Activated CD8-positive, alpha-beta T cell treated with anti-CD3 and anti-CD28 coated beads, Interleukin-2, amount 10 ng/mL, durations not matched to agents 7 days and 5 days (primary cell): Measurements from ENCODE around the gene DDX3X. TPM values are rescaled to one million over a fixed set of nuclear protein-coding genes. Genes with fewer than 3 reads are reported as not detected.
A peak's percentile ranks its signal among the peaks of the same experiment; 100 is the strongest.
"Not testable (repeated sequence)": the region's sequence is repeated elsewhere in the genome, so short reads cannot be mapped to it uniquely, and the experiment has no call there.

Experiments used
- ATAC-seq: fragments of 150-1000 bp; cut with Tn5 transposase; one replicate; pipeline ENCODE4 v1.10.0; 2021; ENCODE audit warnings: moderate library complexity
- CTCF ChIA-PET: fragments of 350-600 bp; sonication (Branson Sonifier 250); formaldehyde crosslinking; loops from one replicate; lab custom pipeline; 2021; ENCODE audit warnings: antibody characterized with exemption; lab: Charles Lee
- POLR2A ChIA-PET: fragments of 350-600 bp; sonication (Branson Sonifier 250); formaldehyde crosslinking; loops from one replicate; lab custom pipeline; 2021; ENCODE audit warnings: antibody characterized with exemption; lab: Charles Lee
- DNase-seq: peaks from one replicate; pipeline ENCODE4 v3.0.0-alpha.2; 2020
- H3K27ac Mint-ChIP-seq: one replicate; pipeline ENCODE4 v1.8.0; 2021; ENCODE audit warnings: mild to moderate bottlenecking, mixed read lengths
- H3K27me3 Mint-ChIP-seq: one replicate; pipeline ENCODE4 v1.8.0; 2021; ENCODE audit warnings: low read depth, mixed read lengths
- H3K36me3 Mint-ChIP-seq: one replicate; pipeline ENCODE4 v1.8.0; 2021; ENCODE audit warnings: low read depth, mixed read lengths
- H3K4me1 Mint-ChIP-seq: one replicate; pipeline ENCODE4 v1.8.0; 2021; ENCODE audit warnings: low read depth, mixed read lengths
- H3K4me3 Mint-ChIP-seq: one replicate; pipeline ENCODE4 v1.8.0; 2021; ENCODE audit warnings: mild to moderate bottlenecking, mixed read lengths
- H3K9me3 Mint-ChIP-seq: one replicate; pipeline ENCODE4 v1.8.0; 2022; ENCODE audit warnings: mixed read lengths; ENCODE audit not compliant: insufficient read depth
- total RNA-seq, 2 experiments: library from RNA; stranded (reverse); gene quantifications; one replicate each; pipeline ENCODE4 v1.2.3, GENCODE V29; 2021

Gene DDX3X
- total RNA-seq, 2 experiments from 2014 or later, result 191 to 213 TPM

DNA sequence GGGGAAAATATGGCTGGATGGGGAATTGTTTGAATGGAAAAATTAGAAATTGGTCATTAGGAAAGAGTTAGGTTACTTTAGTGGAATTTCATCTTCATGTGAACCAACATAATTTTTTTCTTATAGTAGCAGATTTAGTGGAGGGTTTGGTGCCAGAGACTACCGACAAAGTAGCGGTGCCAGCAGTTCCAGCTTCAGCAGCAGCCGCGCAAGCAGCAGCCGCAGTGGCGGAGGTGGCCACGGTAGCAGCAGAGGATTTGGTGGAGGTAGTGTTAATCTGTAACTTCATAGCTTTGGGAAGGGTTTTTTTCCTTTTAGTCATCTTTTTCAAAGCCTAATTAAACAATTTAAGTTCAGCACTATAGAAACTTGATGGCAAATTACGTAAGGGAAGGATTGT lies 13.2 kb downstream of the DDX3X start:
- H3K27ac Mint-ChIP-seq, result no peak overlapping the region
- H3K4me3 Mint-ChIP-seq, result no peak overlapping the region
- ChIA-PET POLR2A (interaction anchor here (1.0 kb wide), 1 partner anchor 11 kb away, joined by 5 read pairs; no protein-coding TSS in a partner anchor), CTCF (interaction anchor here (1.0 to 1.3 kb wide), 2 partner anchors 9 to 110 kb away, joined by 3 read pairs; no protein-coding TSS in a partner anchor)
- peaks cover 23% of the 10 kb centered on the region for H3K4me1 Mint-ChIP-seq
- no peaks in the 10 kb centered on the region for H3K27me3 Mint-ChIP-seq
- no peak for ATAC-seq
- no peak for DNase-seq
- H3K9me3 Mint-ChIP-seq, result no peaks in the 10 kb centered on the region
- H3K36me3 Mint-ChIP-seq, result peaks cover 74% of the 10 kb centered on the region

- ATAC-seq (no peak), DNase-seq (no peak)
- Mint-ChIP-seq H3K4me1 (peaks cover 27% of the 10 kb centered on the region), H3K27ac (no peak overlapping the region), H3K36me3 (peaks cover 67% of the 10 kb centered on the region), H3K4me3 (no peak overlapping the region), H3K27me3 (no peaks in the 10 kb centered on the region), H3K9me3 (no peaks in the 10 kb centered on the region)
- ChIA-PET POLR2A (interaction anchor here (1.7 kb wide), 1 partner anchor 8 kb away, joined by 4 read pairs; no protein-coding TSS in a partner anchor), CTCF (no interaction called here)
Measured at GRCh38 chrX:41348551-41348950, 14.6 kb downstream of the DDX3X start.

DNA sequence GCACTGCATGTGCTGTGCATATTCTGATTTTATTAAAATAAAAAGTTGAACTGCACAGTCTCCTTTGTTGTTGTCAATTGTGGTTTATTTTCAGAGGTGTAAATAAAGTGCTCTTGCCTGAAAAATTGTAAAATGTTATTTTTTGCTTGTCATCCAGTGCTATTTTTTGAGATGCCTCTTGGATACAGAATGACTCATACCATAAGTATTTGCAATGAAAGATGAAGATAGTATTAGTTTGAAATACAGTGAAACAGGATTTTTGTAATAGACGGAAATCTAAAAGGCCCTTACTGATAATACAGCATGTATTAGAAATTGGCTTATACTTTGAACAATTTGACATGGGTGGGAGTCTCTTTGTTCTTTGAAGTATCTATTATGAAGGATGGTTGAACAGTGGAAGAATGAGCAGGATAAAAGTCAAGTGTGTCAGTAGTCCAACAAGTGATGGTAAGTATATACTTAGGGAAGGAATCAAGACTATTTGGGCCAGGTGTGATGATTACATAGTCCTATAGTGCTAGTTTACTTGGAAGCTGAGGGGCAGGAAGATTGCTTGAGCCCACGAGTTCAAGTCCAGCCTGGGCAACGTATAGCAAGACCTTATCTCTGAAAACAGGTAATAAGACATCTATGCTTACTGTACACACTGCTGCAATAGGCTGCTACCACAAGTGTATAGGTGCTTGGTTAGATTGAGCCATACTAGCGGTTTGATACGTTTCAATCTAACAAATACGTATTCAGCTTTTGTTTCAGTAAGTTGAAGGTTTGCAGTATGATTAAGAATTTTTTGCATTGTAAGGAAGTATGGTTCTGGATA lies 16.4 kb downstream of the DDX3X start:
- peaks cover 53% of the 10 kb centered on the region for H3K36me3 Mint-ChIP-seq
- H3K4me3 Mint-ChIP-seq, result no peak overlapping the region
- ATAC-seq (no peak), DNase-seq (no peak)
- H3K9me3 Mint-ChIP-seq, result no peaks in the 10 kb centered on the region
- CTCF ChIA-PET, result no interaction called here
- peak overlapping the region; percentile 6 for H3K27ac Mint-ChIP-seq
- POLR2A ChIA-PET, result no interaction called here
- no peaks in the 10 kb centered on the region for H3K27me3 Mint-ChIP-seq
- H3K4me1 Mint-ChIP-seq, result peaks cover 30% of the 10 kb centered on the region

GRCh38 chrX:41350976-41351569 lies 17.1 kb downstream of the DDX3X start:
- H3K4me3 Mint-ChIP-seq, result no peak overlapping the region
- no peaks in the 10 kb centered on the region for H3K27me3 Mint-ChIP-seq
- ChIA-PET POLR2A (no interaction called here), CTCF (no interaction called here)
- peaks cover 50% of the 10 kb centered on the region for H3K36me3 Mint-ChIP-seq
- H3K27ac Mint-ChIP-seq, result no peak overlapping the region
- DNase-seq, result no peak
- ATAC-seq, result peak; percentile 6
- no peaks in the 10 kb centered on the region for H3K9me3 Mint-ChIP-seq
- H3K4me1 Mint-ChIP-seq, result peaks cover 30% of the 10 kb centered on the region

DNA sequence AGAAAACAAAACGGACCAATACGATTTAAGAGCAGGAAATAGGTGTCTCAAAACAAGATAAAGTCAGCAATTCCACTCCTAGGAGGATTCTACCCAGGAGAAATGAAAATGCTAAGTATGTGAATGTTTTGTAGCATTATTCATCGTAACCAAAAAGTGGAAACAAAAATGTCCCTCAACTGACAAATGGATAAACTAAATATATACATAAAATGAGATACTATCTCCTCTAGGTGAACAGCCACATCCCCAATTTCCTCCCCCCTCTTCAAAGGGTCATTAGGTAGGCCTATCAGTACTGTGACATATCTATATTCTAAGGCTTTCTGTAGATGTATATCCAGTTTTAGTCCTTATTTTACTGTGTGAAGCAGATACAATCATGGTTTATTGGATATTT lies 18.0 kb downstream of the DDX3X start:
- peaks cover 30% of the 10 kb centered on the region for H3K4me1 Mint-ChIP-seq
- peaks cover 44% of the 10 kb centered on the region for H3K36me3 Mint-ChIP-seq
- ChIA-PET CTCF (no interaction called here), POLR2A (no interaction called here)
- peak overlapping the region; percentile 49 for H3K27ac Mint-ChIP-seq
- H3K9me3 Mint-ChIP-seq, result no peaks in the 10 kb centered on the region
- DNase-seq, result no peak
- H3K27me3 Mint-ChIP-seq, result no peaks in the 10 kb centered on the region
- H3K4me3 Mint-ChIP-seq, result no peak overlapping the region
- ATAC-seq, result peak; percentile 13

GRCh38 chrX:41352329-41352838 lies 18.4 kb downstream of the DDX3X start:
- Mint-ChIP-seq H3K9me3 (no peaks in the 10 kb centered on the region), H3K4me1 (peaks cover 30% of the 10 kb centered on the region), H3K27me3 (no peaks in the 10 kb centered on the region), H3K4me3 (no peak overlapping the region), H3K36me3 (peaks cover 39% of the 10 kb centered on the region), H3K27ac (peak overlapping the region; percentile 49)
- ChIA-PET POLR2A (no interaction called here), CTCF (no interaction called here)
- ATAC-seq (peak; percentile 21), DNase-seq (no peak)

DNA sequence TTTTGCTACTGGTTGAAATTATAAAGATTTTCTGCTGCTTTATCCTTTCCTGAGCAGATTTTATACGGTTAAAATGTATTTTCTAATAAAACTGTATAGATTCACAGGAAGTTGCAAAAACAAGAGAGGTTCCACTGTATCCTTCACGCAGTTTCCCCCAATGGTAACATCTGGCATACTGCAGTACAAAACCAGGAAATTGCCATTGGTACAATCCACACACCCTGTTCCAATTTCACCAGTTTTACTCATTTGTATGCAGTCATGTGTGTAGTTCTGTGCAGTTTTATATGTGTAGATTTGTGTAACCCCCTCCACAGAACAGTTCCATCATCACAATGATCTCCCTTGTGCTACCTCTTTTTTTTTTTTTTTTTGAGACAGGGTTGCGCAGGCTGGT lies 20.0 kb downstream of the DDX3X start:
- Mint-ChIP-seq H3K27me3 (no peaks in the 10 kb centered on the region), H3K9me3 (no peaks in the 10 kb centered on the region), H3K4me1 (peaks cover 30% of the 10 kb centered on the region), H3K27ac (no peak overlapping the region), H3K36me3 (peaks cover 26% of the 10 kb centered on the region), H3K4me3 (no peak overlapping the region)
- DNase-seq (no peak), ATAC-seq (peak; percentile 27)
- ChIA-PET CTCF (no interaction called here), POLR2A (no interaction called here)

DNA sequence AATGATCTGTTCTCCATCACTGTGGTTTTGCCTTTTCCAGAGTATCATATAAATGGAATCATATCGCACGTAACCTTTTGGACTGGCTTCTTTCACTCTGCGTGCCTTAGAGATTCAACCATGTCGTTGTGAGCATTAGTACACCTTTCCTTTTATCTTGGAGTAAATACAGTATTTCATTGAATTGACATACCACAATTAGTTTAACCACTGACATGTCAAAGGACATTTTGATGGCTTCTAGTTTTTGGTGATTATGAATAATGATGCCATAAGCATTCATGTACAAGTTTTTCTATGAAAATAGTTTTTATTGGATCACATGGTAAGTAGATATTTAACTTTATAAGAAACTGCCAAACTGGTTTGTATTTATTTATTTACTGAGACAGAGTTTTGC lies 35.2 kb downstream of the DDX3X start:
- H3K4me3 Mint-ChIP-seq, result no peak overlapping the region
- DNase-seq, result no peak
- no peak for ATAC-seq
- no peaks in the 10 kb centered on the region for H3K9me3 Mint-ChIP-seq
- no peak overlapping the region for H3K27ac Mint-ChIP-seq
- no peaks in the 10 kb centered on the region for H3K4me1 Mint-ChIP-seq
- no peaks in the 10 kb centered on the region for H3K27me3 Mint-ChIP-seq
- H3K36me3 Mint-ChIP-seq, result no peaks in the 10 kb centered on the region
- ChIA-PET POLR2A (no interaction called here), CTCF (no interaction called here)

DNA sequence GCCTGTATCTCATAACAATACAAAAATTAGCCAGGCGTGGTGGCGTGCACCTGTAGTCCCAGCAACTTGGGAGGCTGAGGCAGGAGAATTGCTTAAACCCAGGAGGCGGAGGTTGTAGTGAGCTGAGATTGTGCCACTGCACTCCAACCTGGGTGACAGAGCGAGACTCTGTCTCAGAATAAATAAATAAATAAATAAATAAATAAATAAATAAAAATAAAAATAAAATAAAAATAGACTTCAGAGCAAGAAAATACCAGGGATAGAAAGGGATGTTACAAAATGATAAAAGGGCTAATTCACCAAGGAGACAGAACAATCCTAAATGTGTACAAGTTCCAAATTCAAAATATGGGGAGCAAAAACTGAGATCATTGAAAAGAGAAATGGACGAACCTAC lies 37.6 kb downstream of the DDX3X start:
- CTCF ChIA-PET, ATAC-seq, H3K27ac Mint-ChIP-seq, H3K4me3 Mint-ChIP-seq, POLR2A ChIA-PET, H3K9me3 Mint-ChIP-seq, DNase-seq, H3K27me3 Mint-ChIP-seq, H3K4me1 Mint-ChIP-seq, H3K36me3 Mint-ChIP-seq: not testable (repeated sequence)

DNA sequence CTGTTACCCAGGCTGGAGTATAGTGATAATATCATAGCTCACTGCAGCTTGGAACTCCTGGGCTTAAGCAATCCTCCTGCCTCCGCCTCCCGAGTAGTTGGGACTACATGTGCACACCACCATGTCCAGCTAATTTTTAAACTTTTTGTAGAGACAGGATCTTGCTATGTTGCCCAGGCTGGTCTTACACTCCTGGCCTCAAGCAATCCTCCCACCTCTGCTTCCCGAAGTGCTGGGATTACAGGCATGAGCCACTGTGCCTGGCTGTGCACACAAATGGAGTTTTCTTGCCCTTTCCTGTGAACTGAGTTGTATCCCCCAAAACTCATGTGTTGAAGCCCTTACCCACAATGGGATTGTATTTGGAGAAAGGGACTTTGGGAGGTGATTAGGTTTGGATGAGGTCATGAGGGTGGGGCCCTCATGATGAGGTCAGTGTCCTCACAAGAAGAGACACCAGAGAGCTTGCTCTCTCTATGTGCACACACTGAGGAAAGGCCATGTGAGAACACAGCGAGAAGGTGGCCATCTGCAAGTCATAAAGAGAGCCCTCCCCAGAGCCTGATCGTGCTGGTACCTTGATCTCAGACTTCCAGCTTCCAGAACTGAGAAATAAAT lies 40.1 kb downstream of the DDX3X start:
- no peak for DNase-seq
- Mint-ChIP-seq H3K4me3 (no peak overlapping the region), H3K4me1 (no peaks in the 10 kb centered on the region), H3K9me3 (no peaks in the 10 kb centered on the region), H3K27me3 (no peaks in the 10 kb centered on the region), H3K36me3 (no peaks in the 10 kb centered on the region), H3K27ac (no peak overlapping the region)
- ChIA-PET CTCF (no interaction called here), POLR2A (no interaction called here)
- no peak for ATAC-seq

DNA sequence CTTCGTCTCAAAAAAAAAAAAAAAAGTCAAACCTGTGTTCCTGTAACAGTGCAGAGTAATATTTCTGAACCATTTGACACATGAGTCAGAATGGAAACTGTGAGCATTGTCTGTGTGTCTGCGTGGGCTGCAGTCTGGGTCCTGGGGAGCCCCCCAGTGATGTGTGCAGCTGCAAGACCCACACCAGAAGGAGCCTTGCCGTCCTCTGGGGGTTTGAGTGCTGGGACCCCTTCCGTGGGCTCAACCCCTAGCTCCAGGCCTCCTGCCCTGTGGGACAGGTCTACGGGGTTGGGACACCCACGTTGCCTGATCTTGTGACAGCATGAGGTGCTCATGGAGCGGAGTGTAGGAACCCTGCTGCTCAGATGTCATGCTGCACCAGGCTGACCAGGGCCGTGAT lies 43.7 kb downstream of the DDX3X start:
- no peak for DNase-seq
- no peak for ATAC-seq
- Mint-ChIP-seq H3K27ac (no peak overlapping the region), H3K4me3 (no peak overlapping the region), H3K9me3 (no peaks in the 10 kb centered on the region), H3K36me3 (no peaks in the 10 kb centered on the region), H3K4me1 (peaks cover 1% of the 10 kb centered on the region), H3K27me3 (no peaks in the 10 kb centered on the region)
- POLR2A ChIA-PET, result no interaction called here
- CTCF ChIA-PET, result no interaction called here

DNA sequence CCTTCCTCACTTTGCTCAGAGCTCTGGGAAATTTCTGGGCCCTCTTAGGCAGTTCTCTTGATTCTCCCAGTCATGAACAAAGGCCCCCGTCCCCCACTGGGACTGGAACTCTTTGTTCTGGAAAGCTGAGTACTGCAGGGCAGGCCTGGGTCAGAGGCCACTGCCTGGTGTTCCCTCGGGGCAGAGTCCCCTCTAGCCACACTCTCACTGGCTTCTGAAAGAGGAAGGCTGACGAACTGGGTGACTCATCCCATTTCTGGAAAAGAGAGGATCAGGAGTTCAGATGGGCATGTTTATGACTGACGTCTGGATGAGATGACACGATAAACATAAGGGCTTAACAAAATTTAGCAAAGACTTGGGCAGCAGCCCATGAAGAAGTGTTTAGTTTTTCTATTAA lies 47.7 kb downstream of the DDX3X start:
- peaks cover 16% of the 10 kb centered on the region for H3K4me1 Mint-ChIP-seq
- ATAC-seq (no peak), DNase-seq (no peak)
- H3K4me3 Mint-ChIP-seq, result no peak overlapping the region
- ChIA-PET POLR2A (no interaction called here), CTCF (no interaction called here)
- no peaks in the 10 kb centered on the region for H3K36me3 Mint-ChIP-seq
- H3K9me3 Mint-ChIP-seq, result no peaks in the 10 kb centered on the region
- H3K27me3 Mint-ChIP-seq, result no peaks in the 10 kb centered on the region
- H3K27ac Mint-ChIP-seq, result no peak overlapping the region
